Measurements from ENCODE around the gene ACSF3. TPM values are rescaled to one million over a fixed set of nuclear protein-coding genes. Genes with fewer than 3 reads are reported as not detected.

Gene ACSF3
- total RNA-seq, 2 experiments from 2014 or later: 44.7 to 49.5 TPM

- Histone ChIP-seq H3K36me3 (ENCODE audit: insufficient read depth, low read length) (peaks cover 52% of the 10 kb centered on the region), H3K27me3 (ENCODE audit: control insufficient read depth in 1 of 2, insufficient read depth in 2 of 2, low read length in 2 of 2) (no peaks in the 10 kb centered on the region), H3K9me3 (ENCODE audit: control insufficient read depth in 1 of 2, insufficient read depth in 1 of 2, low read length in 2 of 2) (peaks cover 0 to 10% of the 10 kb centered on the region in 2 experiments), H3K27ac (ENCODE audit: low read depth in 1 of 2, low read length in 2 of 2) (no peak overlapping the region), H3K4me1 (ENCODE audit: insufficient read depth, low read length) (no peaks in the 10 kb centered on the region), H3K4me3 (ENCODE audit: low read length) (no peak overlapping the region)
- DNase-seq (peak in 1 of 14 experiments; percentile 17), ATAC-seq (ENCODE audit: poor library complexity) (no peak)
- no peak overlapping the region for H3K4me3 Mint-ChIP-seq
- intact Hi-C loops (cut with DNase I, micrococcal nuclease): no loop called here
- H3K36me3 Mint-ChIP-seq (ENCODE audit: low read depth): peaks cover 73% of the 10 kb centered on the region
- no peaks in the 10 kb centered on the region for H3K27me3 Mint-ChIP-seq
- ChIA-PET CTCF (no interaction called here), POLR2A (interaction anchor here (1.1 kb wide), 1 partner anchor 48 kb away, joined by 3 read pairs; no protein-coding TSS in a partner anchor)
- no peaks in the 10 kb centered on the region for H3K9me3 Mint-ChIP-seq
- H3K27ac Mint-ChIP-seq: no peak overlapping the region
- no peak for TF ChIP-seq CTCF (IDR thresholded peaks at IDR 0.05)
- H3K4me1 Mint-ChIP-seq (ENCODE audit: low read depth): no peaks in the 10 kb centered on the region
Measured at GRCh38 chr16:89146211-89147005, 52.8 kb downstream of the ACSF3 start.

GRCh38 chr16:89147085-89147817 lies 53.6 kb downstream of the ACSF3 start:
- Histone ChIP-seq H3K4me3 (ENCODE audit: low read length) (no peak overlapping the region), H3K36me3 (ENCODE audit: insufficient read depth, low read length) (peaks cover 43% of the 10 kb centered on the region), H3K4me1 (ENCODE audit: insufficient read depth, low read length) (no peaks in the 10 kb centered on the region), H3K27ac (ENCODE audit: low read depth in 1 of 2, low read length in 2 of 2) (no peak overlapping the region), H3K27me3 (ENCODE audit: control insufficient read depth in 1 of 2, insufficient read depth in 2 of 2, low read length in 2 of 2) (no peaks in the 10 kb centered on the region), H3K9me3 (ENCODE audit: control insufficient read depth in 1 of 2, insufficient read depth in 1 of 2, low read length in 2 of 2) (peaks cover 0 to 10% of the 10 kb centered on the region in 2 experiments)
- ChIA-PET POLR2A (no interaction called here), CTCF (no interaction called here)
- H3K4me3 Mint-ChIP-seq: no peak overlapping the region
- no peak for TF ChIP-seq CTCF (IDR thresholded peaks at IDR 0.05)
- DNase-seq (peak in 1 of 14 experiments; percentile 41), ATAC-seq (ENCODE audit: poor library complexity) (no peak)
- intact Hi-C loops (cut with DNase I, micrococcal nuclease): no loop called here
- H3K9me3 Mint-ChIP-seq: no peaks in the 10 kb centered on the region
- peaks cover 76% of the 10 kb centered on the region for H3K36me3 Mint-ChIP-seq (ENCODE audit: low read depth)
- H3K27ac Mint-ChIP-seq: no peak overlapping the region
- no peaks in the 10 kb centered on the region for H3K27me3 Mint-ChIP-seq
- no peaks in the 10 kb centered on the region for H3K4me1 Mint-ChIP-seq (ENCODE audit: low read depth)

GRCh38 chr16:89149386-89149785 lies 55.7 kb downstream of the ACSF3 start:
- Histone ChIP-seq H3K27ac (ENCODE audit: low read depth in 1 of 2, low read length in 2 of 2) (no peak overlapping the region), H3K9me3 (ENCODE audit: control insufficient read depth in 1 of 2, insufficient read depth in 1 of 2, low read length in 2 of 2) (peaks cover 0 to 16% of the 10 kb centered on the region in 2 experiments), H3K36me3 (ENCODE audit: insufficient read depth, low read length) (peaks cover 42% of the 10 kb centered on the region), H3K4me3 (ENCODE audit: low read length) (no peak overlapping the region), H3K27me3 (ENCODE audit: control insufficient read depth in 1 of 2, insufficient read depth in 2 of 2, low read length in 2 of 2) (no peaks in the 10 kb centered on the region), H3K4me1 (ENCODE audit: insufficient read depth, low read length) (no peaks in the 10 kb centered on the region)
- ChIA-PET CTCF (no interaction called here), POLR2A (no interaction called here)
- H3K4me1 Mint-ChIP-seq (ENCODE audit: low read depth): no peaks in the 10 kb centered on the region
- H3K4me3 Mint-ChIP-seq: no peak overlapping the region
- no peak overlapping the region for H3K27ac Mint-ChIP-seq
- no peaks in the 10 kb centered on the region for H3K27me3 Mint-ChIP-seq
- DNase-seq (no peak), ATAC-seq (ENCODE audit: poor library complexity) (no peak)
- peaks cover 60% of the 10 kb centered on the region for H3K36me3 Mint-ChIP-seq (ENCODE audit: low read depth)
- no peak for TF ChIP-seq CTCF (IDR thresholded peaks at IDR 0.05)
- H3K9me3 Mint-ChIP-seq: no peaks in the 10 kb centered on the region
- intact Hi-C loops (cut with DNase I, micrococcal nuclease): no loop called here

All from CD4-positive, alpha-beta T cell (primary cell).